HCT116 (cell line): ENCODE data around the gene ALOX15. TPM values are rescaled to one million over a fixed set of nuclear protein-coding genes. Genes with fewer than 3 reads are reported as not detected.
"Not testable (repeated sequence)": the region's sequence is repeated elsewhere in the genome, so short reads cannot be mapped to it uniquely, and the experiment has no call there.

Experiments
- ATAC-seq: fragments of 200-7000 bp; cut with Tn5 transposase; 2 replicates; pipeline ENCODE4 v1.9.1; 2020; ENCODE audit warnings: mild to moderate bottlenecking, moderate library complexity
- BruUV-seq: library from RNA; stranded (reverse); fragments of 400-500 nt; replicated peaks from 2 replicates; lab custom pipeline; 2021; lab: Mats Ljungman, UMichigan
- CTCF ChIA-PET: fragments of 300-600 bp; sonication (Branson Sonifier 250); formaldehyde crosslinking; loops from one replicate; lab custom pipeline; 2021; ENCODE audit warnings: antibody characterized with exemption; lab: Charles Lee
- POLR2A ChIA-PET: fragments of 300-600, 350-600 bp; sonication (Branson Sonifier 250); formaldehyde crosslinking; loops from one replicate; lab custom pipeline; 2021; ENCODE audit warnings: antibody characterized with exemption; lab: Charles Lee
- RAD21 ChIA-PET, 2 experiments: fragments of 300-600 bp; sonication (Branson Sonifier 250); formaldehyde crosslinking; loops; one replicate each; lab custom pipeline; 2023; ENCODE audit warnings: low total read pairs in 2 of 2; ENCODE audit not compliant: uncharacterized antibody in 2 of 2, unreplicated experiment in 2 of 2, low non-redundant PET in 1 of 2; lab: Charles Lee
- DNase-seq: peaks from one replicate; pipeline ENCODE4 v3.0.0-alpha.2; 2010; ENCODE audit warnings: low read depth, low spot score
- H2AFZ ChIP-seq: fragments of 200-600 bp; shearing (Covaris generic), sonication (generic); 2 replicates; pipeline ENCODE4 v1.6.1; 2017; ENCODE audit warnings: low read depth, mixed run types, mixed read lengths, antibody characterized with exemption, low read length; ENCODE audit not compliant: poor library complexity, severe bottlenecking
- H3K27ac ChIP-seq: 2 replicates; pipeline ENCODE4 v1.5.1; 2012; ENCODE audit warnings: low read depth, low read length
- H3K27me3 ChIP-seq: fragments of 200-600 bp; sonication (generic); 2 replicates; pipeline ENCODE4 v1.6.1; 2016; ENCODE audit warnings: mixed run types, low read length, mixed read lengths; ENCODE audit not compliant: insufficient read depth
- H3K36me3 ChIP-seq, 2 experiments: fragments of 200-500 bp in 1 of 2; fragments of 200-600 bp in 1 of 2; sonication (Bioruptor generic) in 1 of 2; sonication (generic) in 1 of 2; 2 replicates each; pipeline versions ENCODE4 v1.5.1 to v1.6.1; 2014 to 2016; ENCODE audit warnings: low read length in 2 of 2, inconsistent platforms in 1 of 2, mixed read lengths in 1 of 2, mixed run types in 1 of 2; ENCODE audit not compliant: insufficient read depth in 2 of 2, control insufficient read depth in 1 of 2
- H3K4me1 ChIP-seq, 2 experiments: fragments of 200-600 bp in 1 of 2; sonication (generic) in 1 of 2; 2 replicates each; pipeline versions ENCODE4 v1.5.1 to v1.6.1; 2012 to 2017; ENCODE audit warnings: low read length in 2 of 2, inconsistent platforms in 1 of 2, mild to moderate bottlenecking in 1 of 2, mixed read lengths in 1 of 2, mixed run types in 1 of 2, moderate library complexity in 1 of 2; ENCODE audit not compliant: insufficient read depth in 2 of 2, control insufficient read depth in 1 of 2
- H3K4me2 ChIP-seq: fragments of 200-600 bp; sonication (generic); 2 replicates; pipeline ENCODE4 v1.6.1; 2017; ENCODE audit warnings: mixed run types, low read length, mixed read lengths
- H3K4me3 ChIP-seq, 2 experiments: fragments of 200-600 bp in 1 of 2; sonication (generic) in 1 of 2; replicated peaks in 1 of 2; 2 replicates each; pipeline ENCODE4 v1.5.1; 2011 to 2016; ENCODE audit warnings: low read length in 2 of 2, control low read depth in 1 of 2, low read depth in 1 of 2, mild to moderate bottlenecking in 1 of 2, mixed read lengths in 1 of 2, mixed run types in 1 of 2
- H3K79me2 ChIP-seq: fragments of 200-600 bp; sonication (generic); 2 replicates; pipeline ENCODE4 v1.6.1; 2017; ENCODE audit warnings: mild to moderate bottlenecking, mixed run types, low read length, moderate library complexity, mixed read lengths; ENCODE audit not compliant: insufficient read depth
- H3K9ac ChIP-seq: fragments of 200-600 bp; sonication (generic); 2 replicates; pipeline ENCODE4 v1.6.1; 2016; ENCODE audit warnings: low read length, mixed read lengths
- H3K9me2 ChIP-seq: fragments of 200-600 bp; sonication (generic), shearing (Covaris generic); 2 replicates; pipeline ENCODE4 v1.6.1; 2017; ENCODE audit warnings: mixed run types, mild to moderate bottlenecking, moderate library complexity; ENCODE audit not compliant: insufficient read depth
- H3K9me3 ChIP-seq, 2 experiments: fragments of 200-500 bp in 1 of 2; fragments of 200-600 bp in 1 of 2; sonication (Bioruptor generic) in 1 of 2; sonication (generic) in 1 of 2; 2 replicates each; pipeline ENCODE4 v1.6.1; 2014 to 2017; ENCODE audit warnings: low read length in 2 of 2, mixed read lengths in 2 of 2, inconsistent platforms in 1 of 2, low read depth in 1 of 2, mild to moderate bottlenecking in 1 of 2, mixed run types in 1 of 2, moderate library complexity in 1 of 2; ENCODE audit not compliant: control insufficient read depth in 1 of 2, insufficient read depth in 1 of 2
- H4K20me1 ChIP-seq: fragments of 200-600 bp; sonication (generic), shearing (Covaris generic); 2 replicates; pipeline ENCODE4 v1.6.1; 2017; ENCODE audit warnings: mixed run types, mild to moderate bottlenecking, moderate library complexity; ENCODE audit not compliant: insufficient read depth
- RAD21 ChIP-seq: IDR thresholded peaks from 2 replicates; pipeline ENCODE4 v1.6.1; 2012; ENCODE audit warnings: low read depth, mild to moderate bottlenecking
- intact Hi-C: fragments of 100-400 bp; cut with micrococcal nuclease; formaldehyde crosslinking; loops from 2 replicates; pipeline ENCODE4 v1.10.0; 2022
- total RNA-seq: library from RNA; stranded (reverse); gene quantifications from one replicate; pipeline ENCODE4 v1.2.1, GENCODE V29; 2021; ENCODE audit not compliant: unreplicated experiment
- TF ChIP-seq, protein P1 (sequence below), 3 experiments: fragments of 200-600 bp in 1 of 3; sonication (generic) in 1 of 3; IDR thresholded peaks in 2 of 3; conservative IDR thresholded peaks in 1 of 3; 2 replicates each; pipeline ENCODE4 v1.5.1; 2012 to 2017; ENCODE audit warnings: low read depth in 2 of 3, low read length in 2 of 3, antibody characterized with exemption in 1 of 3, borderline replicate concordance in 1 of 3, control low read depth in 1 of 3, mild to moderate bottlenecking in 1 of 3, mixed read lengths in 1 of 3, mixed run types in 1 of 3, moderate library complexity in 1 of 3; ENCODE audit not compliant: insufficient read depth in 1 of 3

The ALOX15 gene
- total RNA-seq, 1 experiment from 2014 or later = 0.57 TPM

DNA sequence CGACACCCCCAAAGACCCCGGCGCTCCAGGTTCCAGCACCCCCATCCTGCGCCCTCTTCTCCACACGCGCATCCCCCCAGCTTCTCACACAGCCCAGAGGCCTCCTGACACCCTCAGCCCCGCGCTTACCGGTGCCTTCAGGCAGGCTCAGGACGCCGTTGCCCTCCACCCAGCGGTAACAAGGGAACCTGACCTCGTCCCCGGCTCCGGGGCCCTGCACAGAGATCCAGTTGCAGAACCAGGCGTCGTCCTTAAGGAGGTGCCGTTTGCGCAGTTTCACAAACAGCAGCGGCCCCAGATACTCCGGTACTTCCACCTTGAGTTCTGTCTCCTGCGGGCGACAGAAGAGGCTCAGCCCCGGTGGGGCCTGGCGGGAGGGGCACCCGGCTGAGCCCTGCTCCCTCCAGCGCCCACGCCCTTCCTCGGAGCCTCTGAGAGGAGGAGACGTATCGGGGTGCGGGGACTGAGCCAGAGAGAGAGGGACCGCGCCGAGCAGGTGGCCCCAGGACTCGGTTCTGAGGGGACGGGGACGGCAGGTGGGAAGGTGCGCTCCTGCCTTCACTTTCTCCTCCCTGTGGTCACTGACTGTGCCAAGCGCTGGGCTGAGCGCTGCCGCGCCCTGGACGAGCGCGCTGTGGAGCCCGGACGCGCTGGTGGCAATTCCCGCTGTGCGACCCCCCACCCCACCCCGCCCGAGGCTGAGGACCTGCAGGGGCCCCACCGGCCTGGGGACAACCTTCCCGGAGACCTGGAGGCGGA lies 2.0 kb downstream of the ALOX15 start:
- DNase-seq = peak; percentile 31
- H3K9me2 ChIP-seq, H3K4me1 ChIP-seq, BruUV-seq, H3K9me3 ChIP-seq, intact Hi-C loops, H4K20me1 ChIP-seq, CTCF ChIA-PET, POLR2A ChIA-PET, RAD21 ChIA-PET, H2AFZ ChIP-seq, H3K27me3 ChIP-seq, H3K36me3 ChIP-seq, H3K9ac ChIP-seq, H3K79me2 ChIP-seq, H3K27ac ChIP-seq: not testable (repeated sequence)
- peak; percentile 94 for ATAC-seq
- TF ChIP-seq, protein P1, sequence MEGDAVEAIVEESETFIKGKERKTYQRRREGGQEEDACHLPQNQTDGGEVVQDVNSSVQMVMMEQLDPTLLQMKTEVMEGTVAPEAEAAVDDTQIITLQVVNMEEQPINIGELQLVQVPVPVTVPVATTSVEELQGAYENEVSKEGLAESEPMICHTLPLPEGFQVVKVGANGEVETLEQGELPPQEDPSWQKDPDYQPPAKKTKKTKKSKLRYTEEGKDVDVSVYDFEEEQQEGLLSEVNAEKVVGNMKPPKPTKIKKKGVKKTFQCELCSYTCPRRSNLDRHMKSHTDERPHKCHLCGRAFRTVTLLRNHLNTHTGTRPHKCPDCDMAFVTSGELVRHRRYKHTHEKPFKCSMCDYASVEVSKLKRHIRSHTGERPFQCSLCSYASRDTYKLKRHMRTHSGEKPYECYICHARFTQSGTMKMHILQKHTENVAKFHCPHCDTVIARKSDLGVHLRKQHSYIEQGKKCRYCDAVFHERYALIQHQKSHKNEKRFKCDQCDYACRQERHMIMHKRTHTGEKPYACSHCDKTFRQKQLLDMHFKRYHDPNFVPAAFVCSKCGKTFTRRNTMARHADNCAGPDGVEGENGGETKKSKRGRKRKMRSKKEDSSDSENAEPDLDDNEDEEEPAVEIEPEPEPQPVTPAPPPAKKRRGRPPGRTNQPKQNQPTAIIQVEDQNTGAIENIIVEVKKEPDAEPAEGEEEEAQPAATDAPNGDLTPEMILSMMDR (IDR thresholded peaks at IDR 0.05 in 2 of 3, conservative IDR thresholded peaks at IDR 0.05 in 1 of 3; ENCODE audit: borderline replicate concordance in 1 of 3, insufficient read depth in 1 of 3, low read depth in 2 of 3, low read length in 2 of 3) = peak; percentile 16 to 22 (median 17); a peak in 1 of 6 replicates
- TF ChIP-seq RAD21 = peak; percentile 54; the same call in 1 of the 2 replicates
- peak overlapping the region; percentile 58 for H3K4me2 ChIP-seq
- peak overlapping the region; percentile 31 to 40; a peak in 3 of 4 replicates for H3K4me3 ChIP-seq

GRCh38 chr17:4638766-4639165 lies 2.7 kb downstream of the ALOX15 start:
- H3K4me3 ChIP-seq = 0 out of 4 replicates have a peak overlapping the region, but pooled peaks of 1 of the 2 experiments have one; percentile 40
- H3K27ac ChIP-seq, H3K36me3 ChIP-seq, H3K9me2 ChIP-seq, H4K20me1 ChIP-seq, H3K9ac ChIP-seq, H3K4me1 ChIP-seq, H2AFZ ChIP-seq, POLR2A ChIA-PET, CTCF ChIA-PET, BruUV-seq, H3K9me3 ChIP-seq, intact Hi-C loops, ATAC-seq, H3K79me2 ChIP-seq, DNase-seq, RAD21 ChIA-PET, H3K27me3 ChIP-seq: not testable (repeated sequence)
- H3K4me2 ChIP-seq = peak overlapping the region; percentile 58
